Skeletal muscle tissue (tissue), 4 donors: ENCODE results near the gene SPART. TPM values are rescaled to one million over a fixed set of nuclear protein-coding genes. Genes with fewer than 3 reads are reported as not detected.

ENCODE experiments used
- H3K27ac ChIP-seq: one replicate; pipeline ENCODE4 v1.7.0; 2013; ENCODE audit warnings: mild to moderate bottlenecking, low read depth, low read length, inconsistent platforms
- H3K27me3 ChIP-seq, 3 donors: one replicate each; pipeline ENCODE4 v1.7.0; 2013; ENCODE audit warnings: low read length in 3 of 3; ENCODE audit not compliant: control insufficient read depth in 3 of 3, insufficient read depth in 3 of 3
- H3K36me3 ChIP-seq, 3 donors: one replicate each; pipeline ENCODE4 v1.7.0; 2013; ENCODE audit warnings: low read length in 3 of 3; ENCODE audit not compliant: control insufficient read depth in 3 of 3, insufficient read depth in 3 of 3
- H3K4me1 ChIP-seq, 3 donors: one replicate each; pipeline ENCODE4 v1.7.0; 2013; ENCODE audit warnings: low read length in 3 of 3, mild to moderate bottlenecking in 3 of 3; ENCODE audit not compliant: control insufficient read depth in 3 of 3, insufficient read depth in 3 of 3
- H3K4me3 ChIP-seq, 3 donors: one replicate each; pipeline ENCODE4 v1.7.0; 2013; ENCODE audit warnings: low read length in 3 of 3
- H3K9ac ChIP-seq, 3 donors: one replicate each; pipeline ENCODE4 v1.7.0; 2013; ENCODE audit warnings: low read length in 3 of 3, mild to moderate bottlenecking in 3 of 3, moderate library complexity in 2 of 3, low read depth in 1 of 3
- H3K9me3 ChIP-seq, 3 donors: one replicate each; pipeline ENCODE4 v1.7.0; 2013; ENCODE audit warnings: low read length in 3 of 3; ENCODE audit not compliant: control insufficient read depth in 3 of 3
- total RNA-seq: library from RNA; depleted of rRNA; stranded (reverse); fragments of >200 nt; gene quantifications from one replicate; pipeline ENCODE4 v1.2.3, GENCODE V29; 2014
- donor health status: Osteomylitis.

SPART gene
- total RNA-seq, 1 donor from 2014 or later: 34.4 TPM

DNA sequence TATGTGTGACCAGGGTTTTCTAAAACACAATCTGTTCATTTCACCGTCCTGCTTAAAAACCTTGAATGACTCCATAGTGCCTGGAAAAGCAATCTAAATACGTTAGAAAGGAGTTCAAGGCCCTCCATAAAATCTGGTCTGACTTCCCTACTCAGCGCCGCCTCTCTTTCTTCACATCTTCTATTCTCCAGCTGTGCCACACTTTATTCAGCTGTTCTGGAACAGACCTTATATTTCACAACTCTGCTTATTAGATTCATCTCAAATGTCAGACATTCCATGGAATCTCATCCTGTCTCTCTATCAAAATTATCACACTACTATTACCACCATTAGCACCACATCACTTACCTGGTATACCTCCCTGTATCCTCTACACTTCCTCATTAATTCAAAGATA lies 19.8 kb upstream of the SPART start:
- Histone ChIP-seq H3K9ac (no peak overlapping the region), H3K9me3 (no peaks in the 10 kb centered on the region), H3K36me3 (peaks cover 0 to 1% (median 0%) of the 10 kb centered on the region in 3 donors), H3K4me3 (no peak overlapping the region), H3K27ac (no peak overlapping the region), H3K27me3 (no peaks in the 10 kb centered on the region), H3K4me1 (peaks cover 0 to 4% (median 0%) of the 10 kb centered on the region in 3 donors)

- Histone ChIP-seq H3K36me3 (peaks cover 0 to 1% (median 0%) of the 10 kb centered on the region in 3 donors), H3K4me1 (no peaks in the 10 kb centered on the region), H3K9ac (no peak overlapping the region), H3K27ac (no peak overlapping the region), H3K9me3 (no peaks in the 10 kb centered on the region), H3K4me3 (no peak overlapping the region), H3K27me3 (no peaks in the 10 kb centered on the region)
These were observed 17.2 kb upstream of the SPART start for GRCh38 chr13:36363366-36363863.

DNA sequence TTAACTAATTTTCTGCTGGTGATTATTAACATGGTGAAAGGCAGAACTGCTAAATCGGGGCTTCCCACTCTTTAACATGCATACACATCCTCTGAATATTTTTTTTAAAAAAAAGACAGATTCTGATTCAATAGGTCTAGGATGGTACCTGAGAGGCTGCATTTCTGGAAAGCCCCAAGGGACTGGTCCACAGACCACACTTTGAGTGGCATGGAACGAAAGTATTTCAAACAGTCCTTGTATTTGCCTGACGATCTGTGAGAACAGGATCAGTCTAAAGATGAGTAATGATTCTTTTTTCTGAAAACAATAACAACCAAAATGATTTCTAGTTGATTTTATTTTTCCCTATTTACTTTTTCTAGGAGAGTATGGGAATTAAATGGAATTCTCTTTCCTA lies 16.7 kb upstream of the SPART start:
- H3K36me3 ChIP-seq: peaks cover 0 to 1% (median 0%) of the 10 kb centered on the region in 3 donors
- no peaks in the 10 kb centered on the region for H3K27me3 ChIP-seq
- H3K27ac ChIP-seq: no peak overlapping the region
- no peak overlapping the region for H3K9ac ChIP-seq
- H3K4me1 ChIP-seq: no peaks in the 10 kb centered on the region
- no peak overlapping the region for H3K4me3 ChIP-seq
- H3K9me3 ChIP-seq: no peaks in the 10 kb centered on the region

DNA sequence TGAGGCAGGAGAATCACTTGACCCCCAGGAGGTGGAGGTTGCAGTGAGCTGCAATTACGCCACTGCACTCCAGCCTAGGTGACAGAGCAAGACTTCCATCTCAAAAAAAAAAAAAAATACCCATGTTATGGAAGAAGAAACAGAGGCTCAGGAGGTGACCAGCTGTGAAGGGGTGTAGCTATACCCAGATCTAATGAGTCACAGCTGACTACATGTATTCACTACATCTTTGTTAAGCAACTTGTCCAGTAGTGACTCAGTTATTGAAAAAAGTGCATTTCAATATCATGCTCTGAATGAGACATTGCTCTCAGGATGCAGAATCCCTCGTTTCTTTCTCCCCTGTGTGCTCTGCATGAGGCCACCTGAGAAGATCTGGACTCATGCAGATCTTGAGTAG lies 16.1 kb upstream of the SPART start:
- H3K36me3 ChIP-seq: no peaks in the 10 kb centered on the region
- no peak overlapping the region for H3K27ac ChIP-seq
- H3K27me3 ChIP-seq: no peaks in the 10 kb centered on the region
- H3K9ac ChIP-seq: no peak overlapping the region
- H3K4me3 ChIP-seq: no peak overlapping the region
- no peaks in the 10 kb centered on the region for H3K4me1 ChIP-seq
- H3K9me3 ChIP-seq: no peaks in the 10 kb centered on the region

- Histone ChIP-seq H3K4me1 (no peaks in the 10 kb centered on the region), H3K4me3 (no peak overlapping the region), H3K36me3 (no peaks in the 10 kb centered on the region), H3K27ac (no peak overlapping the region), H3K27me3 (no peaks in the 10 kb centered on the region), H3K9ac (no peak overlapping the region), H3K9me3 (no peaks in the 10 kb centered on the region)
These were observed 14.7 kb upstream of the SPART start for GRCh38 chr13:36360903-36361302.

DNA sequence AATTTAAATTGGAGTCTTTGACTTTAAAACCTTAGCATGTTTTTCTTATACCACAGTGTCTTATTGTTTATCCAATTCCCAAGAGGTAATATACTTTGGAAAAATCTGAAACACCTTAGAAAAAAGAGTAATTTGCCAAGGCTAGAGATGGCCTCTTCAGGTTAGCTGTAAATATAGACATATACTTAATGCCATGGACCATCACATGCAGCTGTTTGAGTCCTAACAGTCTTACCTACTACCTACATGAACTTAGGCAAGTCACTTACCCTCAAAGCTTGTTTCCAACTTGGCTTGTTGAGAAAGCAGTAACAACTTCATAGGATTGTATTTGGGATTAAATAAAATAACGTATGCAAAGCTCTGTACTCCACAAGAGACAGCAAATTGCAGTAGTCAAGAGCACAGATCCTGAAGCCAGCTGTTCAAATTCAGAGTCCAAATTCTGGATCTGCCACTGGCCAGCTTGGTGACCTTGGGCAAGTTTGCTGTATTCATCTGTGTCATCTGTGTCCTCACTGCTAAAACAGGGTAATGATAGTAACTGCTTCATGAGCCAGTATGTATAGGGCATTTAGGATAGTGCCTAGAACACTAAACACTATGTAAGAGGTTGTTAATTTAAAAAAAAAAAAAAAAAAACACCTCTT lies 13.2 kb upstream of the SPART start:
- H3K9ac ChIP-seq: no peak overlapping the region
- no peaks in the 10 kb centered on the region for H3K4me1 ChIP-seq
- H3K36me3 ChIP-seq: no peaks in the 10 kb centered on the region
- no peak overlapping the region for H3K4me3 ChIP-seq
- no peaks in the 10 kb centered on the region for H3K27me3 ChIP-seq
- no peaks in the 10 kb centered on the region for H3K9me3 ChIP-seq
- H3K27ac ChIP-seq: no peak overlapping the region

DNA sequence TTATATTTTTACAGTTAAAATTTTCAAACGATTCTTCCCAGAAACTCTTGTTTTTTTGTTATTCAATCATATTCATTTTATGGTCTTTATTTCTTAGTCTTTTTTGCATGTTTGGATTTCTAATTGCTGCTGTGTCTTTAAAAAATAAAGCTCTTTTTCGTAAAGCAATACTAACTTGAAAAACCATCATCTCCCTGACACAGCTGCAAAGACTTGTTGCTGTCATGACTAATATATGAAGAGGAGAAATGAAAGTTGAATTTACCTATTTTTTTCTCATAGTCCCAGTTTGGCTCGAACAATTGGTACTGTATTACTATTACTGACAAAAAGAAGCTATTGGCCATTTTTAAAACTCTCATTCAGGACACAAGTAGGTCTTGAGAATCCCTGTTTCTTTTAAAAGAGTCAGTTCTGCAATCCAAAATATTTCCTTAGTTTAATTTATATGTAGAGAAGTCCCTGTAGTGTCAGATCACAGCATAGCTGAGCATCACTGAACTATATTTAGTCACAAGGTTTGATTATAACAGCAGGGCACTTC lies 12.1 kb upstream of the SPART start:
- no peaks in the 10 kb centered on the region for H3K27me3 ChIP-seq
- H3K4me3 ChIP-seq: no peak overlapping the region
- H3K9ac ChIP-seq: no peak overlapping the region
- H3K4me1 ChIP-seq: no peaks in the 10 kb centered on the region
- H3K9me3 ChIP-seq: no peaks in the 10 kb centered on the region
- H3K36me3 ChIP-seq: no peaks in the 10 kb centered on the region
- no peak overlapping the region for H3K27ac ChIP-seq

DNA sequence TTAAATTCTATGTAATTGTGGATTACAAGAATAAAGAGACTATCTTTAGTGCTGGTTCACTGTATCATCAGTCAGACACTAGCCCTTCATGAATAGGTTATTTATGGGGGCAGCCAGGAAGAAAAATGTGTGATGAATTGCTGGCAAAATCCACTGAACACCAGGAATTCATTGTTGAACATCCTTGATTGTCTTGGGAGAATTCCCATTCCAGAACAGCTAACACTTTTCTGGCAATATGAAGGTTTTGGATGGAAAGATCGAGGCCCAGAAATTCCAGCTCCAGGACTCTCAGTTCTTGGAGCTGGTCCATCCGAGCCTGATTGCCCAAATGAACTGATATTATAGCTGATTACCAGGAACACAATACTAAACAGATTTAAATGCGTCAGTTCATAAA lies 11.5 kb upstream of the SPART start:
- Histone ChIP-seq H3K27me3 (no peaks in the 10 kb centered on the region), H3K9me3 (no peaks in the 10 kb centered on the region), H3K36me3 (no peaks in the 10 kb centered on the region), H3K4me3 (no peak overlapping the region), H3K27ac (no peak overlapping the region), H3K9ac (no peak overlapping the region), H3K4me1 (no peaks in the 10 kb centered on the region)

DNA sequence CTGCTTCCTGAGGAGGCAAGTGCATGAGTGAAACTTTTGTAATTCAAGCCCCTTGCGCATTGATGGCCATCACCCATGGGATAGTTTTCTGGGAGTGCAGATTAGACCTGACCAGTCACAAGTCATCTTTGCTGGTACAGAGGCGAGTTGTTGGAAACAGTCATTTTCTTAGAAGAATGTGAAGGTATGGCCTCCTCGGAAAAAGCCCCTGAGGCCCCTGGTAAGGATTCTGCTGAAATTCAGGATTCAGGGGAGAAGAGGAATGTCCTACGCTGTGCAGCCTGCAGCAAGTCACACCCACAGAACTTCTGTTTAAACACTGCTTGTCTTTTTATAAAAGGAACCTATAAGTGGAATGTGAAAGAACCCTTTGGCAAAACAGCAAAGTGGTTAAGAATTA lies 11.0 kb upstream of the SPART start:
- no peaks in the 10 kb centered on the region for H3K9me3 ChIP-seq
- no peaks in the 10 kb centered on the region for H3K27me3 ChIP-seq
- no peaks in the 10 kb centered on the region for H3K4me1 ChIP-seq
- no peaks in the 10 kb centered on the region for H3K36me3 ChIP-seq
- H3K27ac ChIP-seq: no peak overlapping the region
- no peak overlapping the region for H3K9ac ChIP-seq
- no peak overlapping the region for H3K4me3 ChIP-seq

- H3K27me3 ChIP-seq: no peaks in the 10 kb centered on the region
- H3K4me3 ChIP-seq: no peak overlapping the region
- no peaks in the 10 kb centered on the region for H3K4me1 ChIP-seq
- H3K36me3 ChIP-seq: no peaks in the 10 kb centered on the region
- H3K27ac ChIP-seq: no peak overlapping the region
- no peaks in the 10 kb centered on the region for H3K9me3 ChIP-seq
- no peak overlapping the region for H3K9ac ChIP-seq
These were observed 9.9 kb upstream of the SPART start for GRCh38 chr13:36356058-36356457.
